HG03354 (cell line): ENCODE data around the gene TGFB2.
A peak's percentile ranks its signal among the peaks of the same experiment; 100 is the strongest.

Experiments used
- ATAC-seq: cut with Tn5 transposase; IDR thresholded peaks from one replicate; pipeline ENCODE4 v1.9.1; 2021; ENCODE audit warnings: mild to moderate bottlenecking; ENCODE audit not compliant: unreplicated experiment, poor library complexity, severe bottlenecking

TGFB2 gene

DNA sequence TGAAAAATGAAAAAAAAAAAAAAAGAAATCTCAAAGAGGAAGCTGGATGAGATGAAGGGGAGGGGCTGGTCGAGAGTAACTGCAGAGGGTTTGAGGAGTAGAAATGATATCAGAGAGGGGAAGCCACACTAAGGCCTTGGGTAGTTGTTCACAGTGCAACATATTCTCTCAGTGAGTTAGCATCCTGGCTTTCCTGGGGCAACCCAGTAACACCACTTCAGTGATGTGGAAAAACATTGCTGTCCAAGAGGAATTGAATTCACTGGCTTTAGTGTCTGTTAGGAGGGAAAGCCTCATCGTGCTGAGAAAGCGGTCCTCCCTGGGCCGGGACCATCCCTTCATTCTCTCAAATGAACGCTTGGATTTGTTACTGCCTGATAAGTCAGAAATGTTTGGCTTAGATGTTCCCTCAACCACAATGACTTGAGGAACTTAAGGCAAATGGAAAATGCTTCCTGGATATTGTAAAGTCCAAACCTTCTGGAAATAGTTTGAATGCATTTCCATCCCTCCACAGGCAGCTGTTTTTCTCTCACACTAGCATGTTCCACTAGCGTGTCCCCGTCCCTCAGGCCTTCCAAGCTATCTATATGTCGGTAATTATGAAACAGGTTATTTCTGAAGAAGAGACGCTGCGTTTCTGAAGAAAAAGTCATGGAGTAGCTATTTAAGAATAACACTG is 12.2 kb downstream of the TGFB2 start:
- no peak for ATAC-seq

DNA sequence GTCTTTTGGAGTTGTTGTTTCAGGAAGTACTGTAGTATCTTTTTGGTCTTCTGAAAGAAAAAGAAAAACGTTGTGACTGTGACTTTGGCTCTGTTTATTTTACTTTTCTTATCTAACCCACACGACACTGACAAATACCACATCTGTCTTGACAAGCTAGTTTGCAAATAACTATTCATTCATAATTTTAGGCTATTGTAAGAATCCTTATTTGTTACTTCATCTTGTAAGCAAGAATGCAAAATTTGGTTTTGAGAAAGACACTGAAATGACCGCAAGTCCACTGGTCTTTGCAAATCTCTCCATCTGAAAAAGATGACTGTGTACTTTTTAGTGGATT is 12.7 kb downstream of the TGFB2 start:
- ATAC-seq = no peak

DNA sequence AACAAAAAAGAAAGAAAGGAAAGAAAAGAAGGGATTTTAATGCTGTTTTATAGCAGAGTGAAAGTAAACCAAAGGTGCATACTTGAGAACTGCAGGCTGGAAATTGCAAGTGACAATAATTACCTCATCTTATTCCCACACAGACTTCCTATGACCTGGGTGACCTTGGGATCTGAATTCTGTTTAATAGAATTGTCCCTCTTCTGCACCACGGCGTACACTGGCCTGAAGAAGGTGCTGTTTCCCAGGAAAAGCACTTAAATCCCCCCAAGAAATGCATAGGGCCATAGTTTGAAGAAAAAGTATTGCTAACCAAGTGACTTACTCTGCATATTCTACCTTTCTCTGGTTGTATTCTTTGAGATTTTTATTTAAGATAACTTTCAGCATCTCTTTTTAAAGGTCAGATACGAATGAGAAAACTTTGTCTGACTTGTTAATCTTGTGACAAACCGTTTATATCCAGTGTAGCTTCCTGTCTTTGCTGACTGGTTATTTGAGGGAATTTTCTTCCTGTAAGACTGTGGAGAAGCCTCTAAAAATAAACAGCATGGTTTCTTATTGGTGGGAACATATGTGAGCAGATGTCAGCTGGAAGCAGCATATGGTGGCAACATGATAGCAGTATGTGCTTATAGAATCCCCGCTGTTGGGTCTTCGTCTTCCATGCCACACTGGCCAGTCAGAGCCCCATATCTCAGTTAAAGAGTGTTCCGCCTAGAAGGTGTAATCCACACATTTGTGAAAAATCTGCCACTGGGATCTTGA is 16.3 kb downstream of the TGFB2 start:
- no peak for ATAC-seq

DNA sequence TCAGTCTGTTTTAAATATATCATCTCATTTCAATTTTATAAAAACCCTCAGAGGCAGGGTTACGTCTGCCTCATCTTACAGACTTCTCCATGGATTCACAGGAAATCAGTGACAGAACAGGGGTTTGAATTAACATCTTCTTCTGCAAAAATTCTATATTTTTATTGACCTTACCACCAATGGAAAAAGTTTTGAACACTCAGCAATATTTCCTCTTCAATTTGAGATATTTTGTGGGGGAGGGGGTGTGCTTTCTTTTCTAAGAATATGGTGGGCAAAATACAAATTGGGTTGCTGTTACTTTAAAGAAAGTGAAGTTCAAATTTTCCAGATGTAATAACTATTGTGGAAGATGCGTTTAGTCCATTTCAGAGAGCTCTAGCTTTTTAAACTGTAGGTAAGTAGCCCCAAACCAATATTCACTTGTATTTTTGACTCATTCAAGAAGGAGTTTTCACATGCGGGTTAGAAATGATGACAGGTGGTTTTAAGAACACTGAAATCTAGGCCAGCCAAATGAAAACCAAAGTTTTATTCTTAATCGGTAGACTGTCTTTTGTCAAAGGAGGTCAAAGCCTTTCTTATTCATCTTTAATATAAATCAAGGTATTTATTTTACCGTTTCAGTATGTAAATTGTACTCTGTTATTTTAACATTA is 17.4 kb downstream of the TGFB2 start:
- ATAC-seq = no peak

DNA sequence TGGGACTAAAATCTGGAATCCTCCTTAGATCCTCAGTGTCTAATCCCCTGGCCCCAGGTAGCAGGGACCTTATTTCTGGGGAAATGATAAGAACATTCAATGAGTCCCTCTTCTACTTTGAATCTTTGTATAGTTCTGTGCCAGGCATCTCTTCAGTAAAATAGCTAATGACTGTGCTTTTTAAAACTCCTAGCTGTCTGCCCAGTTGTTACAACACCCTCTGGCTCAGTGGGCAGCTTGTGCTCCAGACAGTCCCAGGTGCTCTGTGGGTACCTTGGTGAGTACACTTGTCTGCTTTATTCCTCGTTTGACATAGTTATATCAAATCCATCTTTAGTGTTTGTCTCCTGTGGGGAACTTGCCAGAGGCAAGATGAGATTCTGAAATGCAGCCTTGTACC is 18.0 kb downstream of the TGFB2 start:
- ATAC-seq = no peak

DNA sequence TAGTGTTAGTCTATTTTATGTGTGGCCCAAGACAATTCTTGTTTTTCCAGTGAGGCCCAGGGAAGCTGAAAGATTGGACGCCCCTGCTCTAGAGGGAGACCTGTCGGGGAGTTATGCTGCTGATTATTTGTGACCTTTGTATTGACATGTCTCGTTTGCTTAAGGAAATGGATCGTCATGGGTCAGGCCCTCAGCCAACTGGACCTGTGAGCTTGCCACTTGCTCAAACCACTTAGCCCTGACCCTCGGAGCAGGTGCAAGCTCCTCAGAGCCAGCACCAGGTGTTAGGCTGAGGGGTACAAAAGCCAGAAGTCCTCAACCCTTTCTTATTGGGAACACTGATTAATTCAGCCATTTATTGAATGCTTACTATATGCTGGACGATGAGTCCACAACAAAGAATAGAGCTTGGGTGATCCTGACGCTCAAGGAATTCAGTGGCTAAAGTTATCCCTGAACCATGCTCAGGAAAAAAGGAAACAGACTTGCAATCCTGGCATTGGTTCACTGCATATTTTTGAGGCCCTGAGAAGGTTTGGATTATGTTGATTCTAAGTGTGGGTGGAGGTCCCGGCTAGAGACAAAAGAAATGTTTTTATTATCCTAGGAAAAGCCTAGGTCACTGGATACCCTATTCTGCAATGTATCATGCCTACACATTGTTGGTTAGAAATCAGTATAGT is 19.0 kb downstream of the TGFB2 start:
- no peak for ATAC-seq

DNA sequence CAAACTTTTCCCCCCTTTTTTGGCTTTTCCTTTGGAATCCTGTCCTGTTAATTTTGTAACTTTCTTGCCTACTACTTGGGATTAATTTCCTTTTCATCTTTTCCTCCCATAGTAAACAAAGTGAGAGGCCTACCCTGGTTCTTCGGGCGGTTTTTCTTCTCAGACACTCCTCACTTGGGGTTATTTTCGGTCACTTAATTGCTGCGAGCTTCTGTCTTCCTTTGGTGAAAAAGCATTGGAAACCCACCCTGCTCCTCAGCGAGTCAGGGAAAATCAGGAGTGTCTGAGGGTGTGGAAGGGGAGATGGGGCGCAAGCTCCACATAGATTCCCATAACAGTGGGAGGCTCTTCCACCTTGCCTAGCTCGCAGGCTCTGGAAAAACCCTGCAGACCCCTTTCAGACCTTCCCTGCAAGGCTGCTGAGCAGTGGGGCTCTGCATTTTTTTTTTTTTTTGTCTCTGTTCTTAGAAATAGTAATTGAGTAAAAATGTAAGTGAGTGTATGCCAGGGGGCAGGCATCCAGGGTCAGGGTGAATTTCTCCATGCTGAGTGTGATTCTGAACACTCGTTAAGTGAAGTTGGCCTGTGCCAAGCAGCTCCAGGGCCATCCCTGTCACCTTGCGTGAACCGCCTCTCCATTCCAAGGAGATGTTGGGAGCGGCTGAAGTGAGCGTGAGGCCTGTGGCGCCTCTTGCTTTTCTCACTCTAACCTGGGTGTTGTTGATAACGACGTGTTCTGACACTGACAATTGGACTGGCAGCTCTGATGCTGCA is 20.3 kb downstream of the TGFB2 start:
- no peak for ATAC-seq

DNA sequence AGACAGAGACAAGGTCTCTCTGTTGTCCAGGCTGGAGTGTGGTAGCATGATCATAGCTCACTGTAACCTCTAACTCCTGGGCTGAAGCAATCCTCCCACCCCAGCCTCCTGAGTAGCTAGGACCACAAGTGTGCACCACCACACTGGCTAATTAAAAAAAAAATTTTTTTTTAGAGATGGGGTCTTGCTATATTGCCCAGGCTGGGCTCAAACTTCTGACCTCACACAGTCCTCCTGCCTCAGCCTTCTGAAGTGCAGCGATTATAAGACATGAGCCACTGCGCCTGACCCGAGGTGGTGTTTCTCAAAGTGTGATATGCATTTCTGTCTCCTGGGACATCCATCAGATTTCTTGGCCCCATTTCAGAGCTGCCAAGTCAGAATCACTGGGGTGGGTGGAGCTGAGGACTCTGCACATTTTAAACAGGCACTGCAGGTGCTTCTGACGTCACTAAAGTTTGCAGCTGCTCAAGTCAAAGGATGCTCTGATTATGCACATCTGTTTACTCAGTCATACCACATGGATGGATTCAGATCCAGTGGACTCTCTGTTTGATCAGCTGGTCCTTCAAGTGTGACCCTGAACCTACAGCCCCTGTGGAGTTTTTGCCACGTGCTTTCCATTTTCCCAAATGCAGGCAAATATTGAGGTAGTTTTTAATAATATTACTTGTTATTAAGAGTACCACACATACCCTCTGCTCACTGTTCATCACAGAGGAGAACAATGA is 21.4 kb downstream of the TGFB2 start:
- no peak for ATAC-seq

GRCh38 chr1:218367118-218367517 is 22.0 kb downstream of the TGFB2 start:
- ATAC-seq = no peak

DNA sequence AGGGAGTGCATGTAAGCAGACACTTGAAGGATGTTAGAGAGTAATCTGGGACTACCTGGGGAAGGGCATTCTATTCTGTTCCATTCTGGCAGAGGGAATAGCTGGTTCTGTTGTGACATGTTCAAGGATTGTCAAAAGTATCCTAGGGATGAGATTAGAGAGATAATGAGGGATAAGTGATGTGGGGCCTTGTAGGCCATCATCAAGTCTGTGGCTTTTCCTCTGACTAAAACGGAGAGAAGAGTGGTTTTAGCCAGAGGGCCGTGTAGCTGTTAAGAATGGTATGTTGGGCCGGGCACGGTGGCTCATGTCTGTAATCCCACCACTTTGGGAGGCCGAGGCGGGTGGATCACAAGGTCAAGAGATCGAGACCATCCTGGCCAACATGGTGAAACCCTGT is 23.6 kb downstream of the TGFB2 start:
- no peak for ATAC-seq

DNA sequence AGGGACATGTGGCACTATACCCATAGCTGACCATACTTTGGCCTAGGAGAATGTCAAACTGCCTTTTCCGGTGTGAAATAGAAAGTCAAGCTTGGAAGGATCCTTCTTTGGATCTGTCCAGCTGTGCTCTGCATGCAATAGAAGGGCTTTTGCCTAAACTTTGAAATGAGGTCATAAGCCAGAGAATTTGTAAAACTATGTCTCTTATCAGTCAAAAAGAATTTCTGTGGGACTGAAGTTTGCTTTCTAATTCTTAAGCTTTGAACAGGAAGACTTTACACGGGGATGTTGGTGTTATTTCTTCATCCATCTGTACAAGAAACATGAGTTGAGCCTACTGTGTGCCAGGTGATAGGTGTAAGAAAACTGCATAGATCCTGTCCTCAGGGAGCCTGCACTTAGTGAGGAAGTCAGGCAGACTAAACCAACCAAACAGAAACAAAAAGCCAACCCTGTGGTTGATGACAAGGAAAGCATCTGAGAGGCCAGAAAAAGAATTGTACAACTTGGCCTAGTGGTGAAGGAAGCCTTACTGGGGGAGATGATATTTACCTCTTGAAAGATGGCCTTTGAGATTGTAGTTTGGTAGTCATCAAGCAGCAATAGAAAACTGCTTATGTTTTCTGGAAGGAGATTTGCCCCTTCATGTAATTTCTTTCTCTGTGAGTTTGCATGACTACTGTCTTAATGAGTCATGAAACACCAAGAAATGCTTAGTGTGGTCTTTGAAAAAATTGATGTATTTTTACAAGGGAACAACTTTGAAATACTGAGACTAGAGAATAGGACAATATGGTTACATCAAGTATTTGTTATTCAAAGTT is 24.8 kb downstream of the TGFB2 start:
- ATAC-seq = no peak

DNA sequence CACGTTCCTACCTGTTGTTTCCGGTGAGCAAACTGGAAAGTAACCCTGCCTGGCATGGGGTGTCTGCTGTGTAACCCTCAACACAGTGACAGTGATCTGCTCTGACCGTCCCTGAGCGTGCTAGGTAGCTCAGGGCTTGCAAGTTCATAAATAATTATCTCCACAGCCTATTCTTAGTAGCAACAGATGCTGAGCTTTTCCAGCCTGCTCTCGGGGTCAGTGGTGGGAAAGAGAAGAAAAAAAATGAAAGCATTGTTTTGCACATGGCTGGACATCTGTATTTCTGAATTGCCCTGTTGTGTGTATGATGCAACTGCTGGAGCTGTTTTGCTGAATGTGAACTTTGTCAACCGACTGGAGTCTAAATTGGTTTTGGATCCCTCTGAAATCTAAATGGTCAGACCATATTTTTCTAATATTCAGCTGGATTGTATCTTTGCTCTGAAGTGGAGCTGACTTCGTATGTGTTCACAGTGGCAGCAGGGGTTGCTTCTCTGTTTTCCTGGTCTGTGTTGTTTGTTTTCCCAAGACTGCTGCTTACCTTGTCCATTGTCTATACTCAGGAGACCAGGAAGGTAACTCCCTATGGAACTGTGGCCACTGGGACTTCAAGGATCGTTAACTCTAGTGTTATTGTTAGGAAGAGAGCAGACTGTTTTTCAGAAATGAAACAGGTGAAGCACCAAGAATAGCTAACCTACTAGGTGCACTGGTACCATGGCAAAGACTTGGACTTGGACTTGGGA is 27.0 kb downstream of the TGFB2 start:
- ATAC-seq = no peak

DNA sequence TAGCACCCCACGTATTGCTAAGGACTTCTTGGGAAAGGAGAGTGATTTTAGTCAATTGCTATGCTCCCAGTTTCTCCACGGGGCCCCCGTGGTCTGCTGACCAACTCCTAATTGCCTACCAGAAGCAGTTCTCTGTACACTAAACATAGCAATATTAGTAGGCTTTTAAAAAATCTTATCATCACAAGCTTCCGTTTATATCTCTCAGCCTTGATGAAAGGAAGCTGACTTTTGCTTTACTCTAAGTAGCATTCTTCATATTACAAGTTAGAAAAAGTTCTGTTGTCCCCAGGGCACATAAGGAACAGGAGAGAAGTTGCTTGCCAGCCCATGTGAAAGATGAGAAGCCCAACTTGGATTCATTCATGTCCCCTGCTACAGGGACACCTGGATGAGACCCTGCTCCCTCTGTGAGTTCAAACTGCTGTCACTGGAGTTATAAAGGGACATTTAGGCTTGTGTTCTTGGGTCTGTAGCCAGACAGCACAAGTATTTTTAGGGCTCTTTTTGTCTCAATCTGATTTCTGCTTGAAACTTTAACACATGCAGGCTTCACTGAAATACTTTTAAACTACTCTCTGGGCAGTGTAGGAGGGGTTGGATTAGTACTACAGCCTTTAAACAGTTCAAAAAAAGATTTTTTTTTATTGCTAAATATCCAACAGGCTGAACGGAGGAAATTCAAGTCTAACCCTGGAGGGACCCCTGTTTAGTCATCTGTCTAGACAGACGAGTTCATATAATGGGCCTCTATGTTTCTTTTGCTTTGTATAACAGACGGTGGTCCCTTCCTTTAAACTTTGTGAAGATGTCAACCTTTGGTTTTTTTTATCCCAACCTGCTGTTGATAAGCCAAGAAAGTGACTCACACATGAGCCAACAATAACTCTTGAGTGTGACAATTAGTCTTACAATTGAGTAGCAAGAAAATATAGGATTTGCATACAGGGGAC is 29.5 kb downstream of the TGFB2 start:
- ATAC-seq = no peak

- peak; percentile 28 for ATAC-seq
Observed at GRCh38 chr1:218376722-218377121, 31.6 kb downstream of the TGFB2 start.

GRCh38 chr1:218377143-218377660 is 32.1 kb downstream of the TGFB2 start:
- ATAC-seq = peak; percentile 89
